Measurements from ENCODE around the gene THSD4. TPM values are rescaled to one million over a fixed set of nuclear protein-coding genes. Genes with fewer than 3 reads are reported as not detected.
"Not testable (repeated sequence)": the region's sequence is repeated elsewhere in the genome, so short reads cannot be mapped to it uniquely, and the experiment has no call there.

THSD4 gene
- total and polyA plus RNA-seq, 2 of the 8 experiments (the other 6 are each of a cell fraction or from before 2014, with no cell fraction given): 2.5 to 6.2 TPM

DNA sequence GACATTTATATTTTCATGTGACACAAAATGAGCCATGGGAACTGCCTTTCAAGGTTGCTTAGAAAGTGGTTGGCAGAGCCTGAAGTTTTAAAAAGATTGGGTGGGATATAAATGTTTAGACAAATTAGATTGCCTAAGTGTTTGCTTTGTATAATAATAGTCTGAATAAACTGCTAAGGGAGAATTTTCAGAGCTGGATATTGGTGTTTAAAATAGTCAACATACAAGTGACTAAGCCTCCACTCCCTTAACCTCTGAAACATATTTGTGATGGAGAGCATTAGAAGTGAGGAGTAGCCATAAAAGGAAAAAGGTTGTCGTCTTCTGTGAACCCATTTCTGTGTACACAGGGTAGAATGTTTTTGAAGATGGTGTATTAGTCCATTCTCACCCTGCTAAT, 201.6 kb downstream of the THSD4 start:
- CTCF ChIA-PET (ENCODE audit: partially characterized antibody): no interaction called here
- 75% methylated on average over 1 of the region's 1 CpG; no CpG with 5 or more reads in 1 of the 2 experiments for WGBS, 2 experiments (ENCODE audit: extremely low coverage in 1 of 2, insufficient coverage in 1 of 2, insufficient read length in 1 of 2, insufficient replicate concordance in 2 of 2, low coverage in 1 of 2, low lambda C conversion rate in 2 of 2, missing lambda C conversion rate in 1 of 2)
- H3K23ac ChIP-seq (ENCODE audit: insufficient read length): no peak overlapping the region

DNA sequence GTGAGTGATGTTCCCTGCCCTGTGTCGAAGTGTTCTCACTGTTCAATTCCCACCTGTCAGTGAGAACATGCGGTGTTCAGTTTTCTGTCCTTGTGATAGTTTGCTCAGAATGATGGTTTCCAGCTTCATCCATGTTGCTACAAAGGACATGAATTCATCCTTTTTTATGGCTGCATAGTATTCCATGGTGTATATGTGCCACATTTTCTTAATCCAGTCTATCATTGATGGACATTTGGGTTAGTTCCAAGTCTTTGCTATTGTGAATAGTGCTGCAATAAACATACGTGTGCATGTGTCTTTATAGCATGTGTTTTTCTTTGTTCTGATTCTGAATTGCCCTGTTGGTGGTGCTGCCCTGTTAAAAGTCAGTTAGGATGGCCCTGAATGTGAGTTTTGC, 204.2 kb downstream of the THSD4 start:
- H3K4ac ChIP-seq (replicated peaks; ENCODE audit: insufficient read length, low read depth, low read length); H2BK120ac ChIP-seq (replicated peaks; ENCODE audit: low read depth, low read length); H3K79me2 ChIP-seq (ENCODE audit: control insufficient read depth in 1 of 2, insufficient read depth in 2 of 2, low read length in 2 of 2); H2AK5ac ChIP-seq (ENCODE audit: low read depth, low read length); H2BK5ac ChIP-seq (ENCODE audit: low read depth, low read length); H3K27ac ChIP-seq (ENCODE audit: low read depth, low read length); H2BK20ac ChIP-seq (ENCODE audit: low read length); H3K4me2 ChIP-seq (ENCODE audit: insufficient read depth in 1 of 2, low read depth in 2 of 2, low read length in 2 of 2); FAIRE-seq; H3K9ac ChIP-seq (replicated peaks in 1 of 4; ENCODE audit: extremely low read depth in 1 of 4, low read depth in 3 of 4, low read length in 3 of 4); H4K8ac ChIP-seq (ENCODE audit: extremely low read depth, insufficient read depth, low read length); H3K56ac ChIP-seq (replicated peaks; ENCODE audit: insufficient read length, low read depth, low read length); H3K23me2 ChIP-seq (ENCODE audit: low read depth, low read length); H2BK12ac ChIP-seq (ENCODE audit: low read depth, low read length); POLR2A ChIA-PET (ENCODE audit: partially characterized antibody); H3K23ac ChIP-seq (ENCODE audit: insufficient read length); H3K14ac ChIP-seq (ENCODE audit: insufficient read length); H3K36me3 ChIP-seq (ENCODE audit: control insufficient read depth in 2 of 4, insufficient read depth in 4 of 4, low read length in 3 of 4); H3K79me1 ChIP-seq (ENCODE audit: low read depth, low read length); DNase-seq (ENCODE audit: low read depth in 1 of 2, low spot score in 2 of 2); H3K4me3 ChIP-seq (ENCODE audit: extremely low read depth in 1 of 4, insufficient read depth in 2 of 4, low read depth in 3 of 4, low read length in 4 of 4); H4K91ac ChIP-seq (replicated peaks; ENCODE audit: insufficient read length, low read length); H3K18ac ChIP-seq (ENCODE audit: extremely low read depth, low read length); H3K27me3 ChIP-seq (replicated peaks in 1 of 4; ENCODE audit: control insufficient read depth in 3 of 4, extremely low read depth in 1 of 4, insufficient read depth in 3 of 4, low read length in 3 of 4); H4K5ac ChIP-seq (ENCODE audit: insufficient read length, low read depth, low read length); H3K9me3 ChIP-seq (ENCODE audit: insufficient read depth in 2 of 2, low read depth in 1 of 2, low read length in 1 of 2); H2BK15ac ChIP-seq (ENCODE audit: low read length); H2AFZ ChIP-seq (ENCODE audit: low read length); H4K20me1 ChIP-seq (replicated peaks in 1 of 2; ENCODE audit: control insufficient read depth in 1 of 2, insufficient read depth in 2 of 2, low read length in 2 of 2); H3K4me1 ChIP-seq (replicated peaks in 1 of 4; ENCODE audit: control insufficient read depth in 3 of 4, insufficient read depth in 4 of 4, low read length in 3 of 4): not testable (repeated sequence)
- CTCF ChIA-PET (ENCODE audit: partially characterized antibody): interaction anchor here (1.1 to 1.5 kb wide), 3 partner anchors 17 to 150 kb away, joined by 3 to 5 read pairs (median 4); no protein-coding TSS in a partner anchor
- 97% methylated on average over 3 of the region's 3 CpGs; no CpG with 5 or more reads in 1 of the 2 experiments for WGBS, 2 experiments (ENCODE audit: extremely low coverage in 1 of 2, insufficient coverage in 1 of 2, insufficient read length in 1 of 2, insufficient replicate concordance in 2 of 2, low coverage in 1 of 2, low lambda C conversion rate in 2 of 2, missing lambda C conversion rate in 1 of 2)

More for the DNA sequence above, 201.6 kb downstream of the THSD4 start:
- H3K36me3 ChIP-seq (ENCODE audit: control insufficient read depth in 2 of 4, insufficient read depth in 4 of 4, low read length in 3 of 4): no peaks in the 10 kb centered on the region
- H2BK15ac ChIP-seq (ENCODE audit: low read length): no peak overlapping the region
- H3K56ac ChIP-seq (replicated peaks; ENCODE audit: insufficient read length, low read depth, low read length): no peak overlapping the region
- no peak overlapping the region for H2BK120ac ChIP-seq (replicated peaks; ENCODE audit: low read depth, low read length)
- H3K4me2 ChIP-seq (ENCODE audit: insufficient read depth in 1 of 2, low read depth in 2 of 2, low read length in 2 of 2): no peak overlapping the region
- TF ChIP-seq CREB1 (IDR thresholded peaks at IDR 0.05): no peak
- TF ChIP-seq JUN (IDR thresholded peaks at IDR 0.05; ENCODE audit: low read depth, low read length): no peak
- no peak for TF ChIP-seq ASH2L (IDR thresholded peaks at IDR 0.05; ENCODE audit: low read length)
- TF ChIP-seq CEBPB (IDR thresholded peaks at IDR 0.05; ENCODE audit: low read depth, low read length): no peak
- no peak overlapping the region for H2BK20ac ChIP-seq (ENCODE audit: low read length)
- peaks cover 0 to 4% (median 0%) of the 10 kb centered on the region in 4 experiments; a peak in 1 of 7 replicates for H3K4me1 ChIP-seq (replicated peaks in 1 of 4; ENCODE audit: control insufficient read depth in 3 of 4, insufficient read depth in 4 of 4, low read length in 3 of 4)
- no peak overlapping the region for H3K4me3 ChIP-seq (ENCODE audit: extremely low read depth in 1 of 4, insufficient read depth in 2 of 4, low read depth in 3 of 4, low read length in 4 of 4)
- H3K14ac ChIP-seq (ENCODE audit: insufficient read length): no peak overlapping the region
- no peak overlapping the region for H3K4ac ChIP-seq (replicated peaks; ENCODE audit: insufficient read length, low read depth, low read length)
- H3K9me3 ChIP-seq (ENCODE audit: insufficient read depth in 2 of 2, low read depth in 1 of 2, low read length in 1 of 2): peaks cover 0 to 3% of the 10 kb centered on the region in 2 experiments; a peak in 2 of 4 replicates
- no peaks in the 10 kb centered on the region for H3K79me2 ChIP-seq (ENCODE audit: control insufficient read depth in 1 of 2, insufficient read depth in 2 of 2, low read length in 2 of 2)
- no peak overlapping the region for H2BK12ac ChIP-seq (ENCODE audit: low read depth, low read length)
- no peaks in the 10 kb centered on the region; the same call in 1 of the 2 replicates for H3K23me2 ChIP-seq (ENCODE audit: low read depth, low read length)
- no peak overlapping the region for H4K91ac ChIP-seq (replicated peaks; ENCODE audit: insufficient read length, low read length)
- H3K9ac ChIP-seq (replicated peaks in 1 of 4; ENCODE audit: extremely low read depth in 1 of 4, low read depth in 3 of 4, low read length in 3 of 4): no peak overlapping the region
- H2BK5ac ChIP-seq (ENCODE audit: low read depth, low read length): no peak overlapping the region
- H3K18ac ChIP-seq (ENCODE audit: extremely low read depth, low read length): no peak overlapping the region
- H2AFZ ChIP-seq (ENCODE audit: low read length): no peak overlapping the region
- H2AK5ac ChIP-seq (ENCODE audit: low read depth, low read length): no peak overlapping the region
- no peak overlapping the region for H3K27ac ChIP-seq (ENCODE audit: low read depth, low read length)
- no peaks in the 10 kb centered on the region for H3K79me1 ChIP-seq (ENCODE audit: low read depth, low read length)
- DNase-seq (ENCODE audit: low read depth in 1 of 2, low spot score in 2 of 2) (no peak), FAIRE-seq (no peak)
- H4K20me1 ChIP-seq (replicated peaks in 1 of 2; ENCODE audit: control insufficient read depth in 1 of 2, insufficient read depth in 2 of 2, low read length in 2 of 2): no peaks in the 10 kb centered on the region
- POLR2A ChIA-PET (ENCODE audit: partially characterized antibody): no interaction called here
- H4K5ac ChIP-seq (ENCODE audit: insufficient read length, low read depth, low read length): no peak overlapping the region
- no peak overlapping the region for H4K8ac ChIP-seq (ENCODE audit: extremely low read depth, insufficient read depth, low read length)
- no peaks in the 10 kb centered on the region for H3K27me3 ChIP-seq (replicated peaks in 1 of 4; ENCODE audit: control insufficient read depth in 3 of 4, extremely low read depth in 1 of 4, insufficient read depth in 3 of 4, low read length in 3 of 4)

Measured in H1 (cell line).